ENCODE measurements around the gene MAP3K21. TPM values are rescaled to one million over a fixed set of nuclear protein-coding genes. Genes with fewer than 3 reads are reported as not detected.

MAP3K21 gene
- total RNA-seq, 4 donors from 2014 or later, result 0.34 to 0.66 (median 0.43) TPM

- H3K36me3 ChIP-seq, result no peaks in the 10 kb centered on the region
- no peak overlapping the region for H3K4me3 ChIP-seq
- H3K9me3 ChIP-seq, result no peaks in the 10 kb centered on the region
- no peaks in the 10 kb centered on the region for H3K27me3 ChIP-seq
- no peak for DNase-seq (ENCODE audit: extremely low spot score)
- no peaks in the 10 kb centered on the region for H3K4me1 ChIP-seq
- intact Hi-C loops (cut with DNase I), result no loop called here
- H3K27ac ChIP-seq (replicated peaks in 1 of 4), result no peak overlapping the region
- 83% methylated on average over 5 of the region's 5 CpGs for whole genome bisulfite sequencing
- no peak for TF ChIP-seq POLR2AphosphoS5 (IDR thresholded peaks at IDR 0.05)
- no peak for TF ChIP-seq POLR2A (IDR thresholded peaks at IDR 0.05; ENCODE audit: low read depth)
- TF ChIP-seq, protein P1, sequence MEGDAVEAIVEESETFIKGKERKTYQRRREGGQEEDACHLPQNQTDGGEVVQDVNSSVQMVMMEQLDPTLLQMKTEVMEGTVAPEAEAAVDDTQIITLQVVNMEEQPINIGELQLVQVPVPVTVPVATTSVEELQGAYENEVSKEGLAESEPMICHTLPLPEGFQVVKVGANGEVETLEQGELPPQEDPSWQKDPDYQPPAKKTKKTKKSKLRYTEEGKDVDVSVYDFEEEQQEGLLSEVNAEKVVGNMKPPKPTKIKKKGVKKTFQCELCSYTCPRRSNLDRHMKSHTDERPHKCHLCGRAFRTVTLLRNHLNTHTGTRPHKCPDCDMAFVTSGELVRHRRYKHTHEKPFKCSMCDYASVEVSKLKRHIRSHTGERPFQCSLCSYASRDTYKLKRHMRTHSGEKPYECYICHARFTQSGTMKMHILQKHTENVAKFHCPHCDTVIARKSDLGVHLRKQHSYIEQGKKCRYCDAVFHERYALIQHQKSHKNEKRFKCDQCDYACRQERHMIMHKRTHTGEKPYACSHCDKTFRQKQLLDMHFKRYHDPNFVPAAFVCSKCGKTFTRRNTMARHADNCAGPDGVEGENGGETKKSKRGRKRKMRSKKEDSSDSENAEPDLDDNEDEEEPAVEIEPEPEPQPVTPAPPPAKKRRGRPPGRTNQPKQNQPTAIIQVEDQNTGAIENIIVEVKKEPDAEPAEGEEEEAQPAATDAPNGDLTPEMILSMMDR (IDR thresholded peaks at IDR 0.05), result no peak
- TF ChIP-seq EP300 (IDR thresholded peaks at IDR 0.05), result no peak
Measured at GRCh38 chr1:233376382-233377110, 49.0 kb downstream of the MAP3K21 start.

DNA sequence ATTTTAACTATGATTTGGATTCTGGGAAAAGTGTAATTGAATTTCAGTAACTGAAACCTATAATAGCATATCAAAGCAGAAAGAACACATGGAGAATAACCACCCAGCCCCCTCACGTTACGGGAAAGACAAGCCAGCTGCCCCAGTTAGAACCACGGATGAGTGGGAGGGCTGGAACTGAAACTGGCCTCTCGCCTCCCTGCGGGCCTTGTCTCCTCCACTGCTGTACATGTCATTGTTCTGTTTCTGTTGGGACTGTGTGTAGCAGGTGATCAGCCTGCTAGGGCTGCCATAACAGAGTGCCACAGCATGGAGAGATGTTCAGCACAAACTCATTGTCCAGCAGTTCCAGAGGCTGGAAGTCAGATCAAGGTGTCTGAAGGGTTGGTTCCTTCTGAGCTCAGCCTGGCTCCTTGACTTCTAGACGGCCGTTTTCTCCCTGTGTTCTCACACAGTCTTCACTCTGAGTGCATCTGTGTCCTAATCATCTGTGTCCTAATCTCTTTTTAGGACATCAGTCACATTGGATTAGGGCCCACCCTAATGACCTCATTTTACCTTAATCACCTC is 52.4 kb downstream of the MAP3K21 start:
- intact Hi-C loops (cut with DNase I), result no loop called here
- 80% methylated on average over 7 of the region's 7 CpGs for WGBS
- no peaks in the 10 kb centered on the region for H3K27me3 ChIP-seq
- no peaks in the 10 kb centered on the region for H3K36me3 ChIP-seq
- no peak overlapping the region for H3K4me3 ChIP-seq
- DNase-seq (ENCODE audit: extremely low spot score), result no peak
- no peaks in the 10 kb centered on the region for H3K4me1 ChIP-seq
- H3K27ac ChIP-seq (replicated peaks in 1 of 4), result no peak overlapping the region
- TF ChIP-seq POLR2AphosphoS5 (IDR thresholded peaks at IDR 0.05) (no peak), POLR2A (IDR thresholded peaks at IDR 0.05; ENCODE audit: low read depth) (no peak), EP300 (IDR thresholded peaks at IDR 0.05) (no peak)
- TF ChIP-seq, protein P1 (IDR thresholded peaks at IDR 0.05), result no peak
- H3K9me3 ChIP-seq, result peaks cover 0 to 14% (median 2%) of the 10 kb centered on the region in 4 donors

GRCh38 chr1:233381806-233382205 is 54.3 kb downstream of the MAP3K21 start:
- no peak overlapping the region for H3K27ac ChIP-seq (replicated peaks in 1 of 4)
- no peaks in the 10 kb centered on the region for H3K4me1 ChIP-seq
- no peaks in the 10 kb centered on the region for H3K27me3 ChIP-seq
- WGBS, result 89% methylated on average over 2 of the region's 2 CpGs
- no peak for DNase-seq (ENCODE audit: extremely low spot score)
- TF ChIP-seq POLR2AphosphoS5 (IDR thresholded peaks at IDR 0.05) (no peak), EP300 (IDR thresholded peaks at IDR 0.05) (no peak), POLR2A (IDR thresholded peaks at IDR 0.05; ENCODE audit: low read depth) (no peak)
- TF ChIP-seq, protein P1 (IDR thresholded peaks at IDR 0.05), result no peak
- H3K4me3 ChIP-seq, result no peak overlapping the region
- H3K36me3 ChIP-seq, result no peaks in the 10 kb centered on the region
- intact Hi-C loops (cut with DNase I), result no loop called here
- peaks cover 0 to 14% (median 2%) of the 10 kb centered on the region in 4 donors for H3K9me3 ChIP-seq

GRCh38 chr1:233383984-233384383 is 56.5 kb downstream of the MAP3K21 start:
- no peaks in the 10 kb centered on the region for H3K4me1 ChIP-seq
- DNase-seq (ENCODE audit: extremely low spot score), result no peak
- no peak overlapping the region for H3K4me3 ChIP-seq
- 94% methylated on average over 3 of the region's 3 CpGs for WGBS
- TF ChIP-seq POLR2A (IDR thresholded peaks at IDR 0.05; ENCODE audit: low read depth) (no peak), POLR2AphosphoS5 (IDR thresholded peaks at IDR 0.05) (no peak), EP300 (IDR thresholded peaks at IDR 0.05) (no peak)
- TF ChIP-seq, protein P1 (IDR thresholded peaks at IDR 0.05), result no peak
- intact Hi-C loops (cut with DNase I), result no loop called here
- no peaks in the 10 kb centered on the region for H3K27me3 ChIP-seq
- H3K9me3 ChIP-seq, result peaks cover 0 to 14% (median 2%) of the 10 kb centered on the region in 4 donors
- no peaks in the 10 kb centered on the region for H3K36me3 ChIP-seq
- H3K27ac ChIP-seq (replicated peaks in 1 of 4), result no peak overlapping the region
